SHP77 (cell line): ENCODE data around the gene RIF1.

Experiments
- DNase-seq, 2 experiments: peaks; one replicate each; lab custom pipeline; 2025; lab: John Stamatoyannopoulos, UW

RIF1 gene, protein sequence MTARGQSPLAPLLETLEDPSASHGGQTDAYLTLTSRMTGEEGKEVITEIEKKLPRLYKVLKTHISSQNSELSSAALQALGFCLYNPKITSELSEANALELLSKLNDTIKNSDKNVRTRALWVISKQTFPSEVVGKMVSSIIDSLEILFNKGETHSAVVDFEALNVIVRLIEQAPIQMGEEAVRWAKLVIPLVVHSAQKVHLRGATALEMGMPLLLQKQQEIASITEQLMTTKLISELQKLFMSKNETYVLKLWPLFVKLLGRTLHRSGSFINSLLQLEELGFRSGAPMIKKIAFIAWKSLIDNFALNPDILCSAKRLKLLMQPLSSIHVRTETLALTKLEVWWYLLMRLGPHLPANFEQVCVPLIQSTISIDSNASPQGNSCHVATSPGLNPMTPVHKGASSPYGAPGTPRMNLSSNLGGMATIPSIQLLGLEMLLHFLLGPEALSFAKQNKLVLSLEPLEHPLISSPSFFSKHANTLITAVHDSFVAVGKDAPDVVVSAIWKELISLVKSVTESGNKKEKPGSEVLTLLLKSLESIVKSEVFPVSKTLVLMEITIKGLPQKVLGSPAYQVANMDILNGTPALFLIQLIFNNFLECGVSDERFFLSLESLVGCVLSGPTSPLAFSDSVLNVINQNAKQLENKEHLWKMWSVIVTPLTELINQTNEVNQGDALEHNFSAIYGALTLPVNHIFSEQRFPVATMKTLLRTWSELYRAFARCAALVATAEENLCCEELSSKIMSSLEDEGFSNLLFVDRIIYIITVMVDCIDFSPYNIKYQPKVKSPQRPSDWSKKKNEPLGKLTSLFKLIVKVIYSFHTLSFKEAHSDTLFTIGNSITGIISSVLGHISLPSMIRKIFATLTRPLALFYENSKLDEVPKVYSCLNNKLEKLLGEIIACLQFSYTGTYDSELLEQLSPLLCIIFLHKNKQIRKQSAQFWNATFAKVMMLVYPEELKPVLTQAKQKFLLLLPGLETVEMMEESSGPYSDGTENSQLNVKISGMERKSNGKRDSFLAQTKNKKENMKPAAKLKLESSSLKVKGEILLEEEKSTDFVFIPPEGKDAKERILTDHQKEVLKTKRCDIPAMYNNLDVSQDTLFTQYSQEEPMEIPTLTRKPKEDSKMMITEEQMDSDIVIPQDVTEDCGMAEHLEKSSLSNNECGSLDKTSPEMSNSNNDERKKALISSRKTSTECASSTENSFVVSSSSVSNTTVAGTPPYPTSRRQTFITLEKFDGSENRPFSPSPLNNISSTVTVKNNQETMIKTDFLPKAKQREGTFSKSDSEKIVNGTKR (N-terminal part only)

DNA sequence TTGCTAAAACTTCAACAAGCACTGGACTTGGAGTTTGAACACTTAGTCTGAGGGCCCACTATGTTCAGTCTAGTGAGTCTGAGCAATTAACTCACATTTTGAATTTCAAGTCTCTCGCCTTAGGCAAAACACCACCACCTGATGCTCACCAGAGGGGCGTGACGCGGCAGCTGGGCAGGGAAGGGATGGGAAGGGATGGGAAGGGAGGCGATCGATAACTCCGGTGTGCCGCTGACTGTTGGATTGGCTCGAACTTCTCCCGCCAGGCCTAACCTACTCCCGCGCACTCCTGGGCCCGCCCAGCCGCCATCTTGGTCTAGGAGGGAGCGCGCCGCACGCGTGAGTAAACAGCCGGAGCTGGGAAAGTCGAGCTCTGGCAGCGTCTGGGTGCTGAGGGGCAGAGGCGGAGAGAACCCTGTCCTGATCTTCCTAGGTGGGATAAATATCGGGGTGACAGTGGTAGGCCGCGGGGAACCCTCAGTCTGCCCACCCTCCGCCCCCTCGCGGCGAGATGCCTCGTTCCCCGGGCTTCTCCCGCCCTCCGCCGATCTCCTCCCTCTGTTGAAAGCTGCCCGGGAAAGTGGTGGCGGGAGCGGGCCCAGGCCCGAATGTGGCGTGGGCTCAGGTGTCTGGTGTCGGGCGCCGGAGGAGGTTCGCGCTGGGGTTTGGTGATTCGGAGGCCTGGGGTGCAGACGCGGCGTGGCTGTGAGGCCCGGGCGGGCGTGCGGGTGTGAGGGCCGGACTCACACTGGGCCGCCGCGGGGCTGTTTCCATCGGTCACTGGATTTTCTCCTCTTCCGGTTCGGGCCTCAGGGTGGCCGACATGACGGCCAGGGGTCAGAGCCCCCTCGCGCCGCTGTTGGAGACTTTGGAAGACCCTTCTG is at the start of gene RIF1:
Gene RIF1, plus strand, starts transcription at position 302 of the 884 bp plus-strand sequence. Its CDS starts 522 bp downstream, at position 824.
- peak; percentile 78 to 89 for DNase-seq

DNA sequence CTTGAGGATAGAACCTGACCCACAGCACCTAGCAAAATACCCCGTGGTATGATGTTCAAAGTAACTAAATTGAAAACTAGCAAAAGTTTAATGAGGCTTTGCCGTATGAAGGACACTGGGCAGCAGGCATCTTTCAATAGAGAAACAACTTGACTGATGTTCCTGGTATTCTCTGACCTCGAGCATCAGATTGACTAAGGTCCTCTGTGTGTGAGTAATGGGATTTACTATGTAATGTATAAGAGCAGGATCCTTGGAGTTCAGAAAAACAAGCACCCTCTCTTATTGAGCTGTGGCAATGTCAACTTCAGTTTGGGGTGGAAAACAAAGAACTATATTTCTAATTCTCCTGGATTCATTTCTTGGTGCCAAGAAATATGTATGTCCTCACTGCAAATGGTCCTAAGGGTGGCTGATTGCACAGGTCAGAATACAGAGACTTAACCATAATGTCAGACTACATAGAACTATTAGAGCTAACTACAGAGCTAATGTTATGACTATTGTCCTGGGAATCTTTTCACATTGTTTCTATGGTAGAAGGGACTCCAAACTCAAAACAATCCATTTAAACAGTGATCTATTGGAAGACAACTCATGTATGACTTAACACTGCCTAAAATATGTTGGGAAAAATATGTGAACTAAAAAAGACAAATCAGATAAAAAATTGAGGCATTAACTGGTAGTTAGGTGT is 47.9 kb upstream of the RIF1 start:
- DNase-seq = no peak

DNA sequence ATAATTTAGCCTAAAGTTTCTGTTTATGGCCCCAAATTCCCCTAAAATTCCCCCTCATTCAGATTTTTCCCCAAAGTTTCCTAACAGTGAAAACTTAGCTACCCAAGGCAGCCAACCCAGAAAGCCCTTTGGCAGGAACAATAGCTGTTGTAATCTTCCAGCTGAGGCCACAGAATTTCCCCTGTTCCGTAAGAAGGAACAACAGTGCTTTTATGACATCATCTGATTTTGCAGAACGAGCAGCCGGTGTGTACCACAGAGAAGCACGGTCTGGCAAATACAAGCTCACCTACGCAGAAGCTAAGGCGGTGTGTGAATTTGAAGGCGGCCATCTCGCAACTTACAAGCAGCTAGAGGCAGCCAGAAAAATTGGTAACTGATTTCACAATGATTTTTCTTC is 46.0 kb upstream of the RIF1 start:
- DNase-seq = no peak

DNA sequence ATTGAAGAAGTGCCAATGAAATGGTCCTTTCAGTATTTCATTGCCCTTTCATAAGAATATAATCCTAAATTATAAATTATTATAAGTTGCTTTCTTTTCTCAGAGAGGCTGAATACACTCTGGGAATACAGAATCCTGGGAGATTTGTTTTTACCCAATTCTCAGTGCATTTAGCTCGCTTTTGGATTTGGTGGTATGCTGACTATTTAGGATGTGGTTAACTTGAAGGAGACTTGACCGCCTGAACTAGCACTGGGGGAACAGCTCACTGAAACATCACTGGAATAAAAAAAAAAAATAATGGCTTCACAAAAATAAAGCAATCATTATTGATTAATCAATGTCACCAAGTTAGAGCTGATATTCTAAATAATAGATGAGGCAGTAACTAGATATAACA is 42.1 kb upstream of the RIF1 start:
- no peak for DNase-seq

DNA sequence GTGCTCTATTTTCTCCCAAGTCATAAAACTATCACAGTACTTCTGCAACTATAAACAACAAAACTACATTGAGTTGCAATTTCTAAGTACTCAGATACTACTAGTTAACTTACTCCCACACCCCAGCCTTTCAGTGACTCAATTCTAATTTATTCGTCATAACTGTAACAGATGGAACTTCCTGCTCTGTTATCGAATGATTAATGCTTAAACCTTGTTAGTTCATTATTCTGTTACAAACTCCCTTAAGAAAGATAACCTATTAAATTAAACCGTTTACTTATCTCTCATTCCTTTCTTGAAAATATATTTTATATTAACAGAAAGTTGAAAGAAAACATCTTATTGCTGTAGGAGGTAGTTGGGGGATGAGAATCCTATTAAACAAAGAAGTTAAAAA is 35.3 kb upstream of the RIF1 start:
- DNase-seq = no peak

DNA sequence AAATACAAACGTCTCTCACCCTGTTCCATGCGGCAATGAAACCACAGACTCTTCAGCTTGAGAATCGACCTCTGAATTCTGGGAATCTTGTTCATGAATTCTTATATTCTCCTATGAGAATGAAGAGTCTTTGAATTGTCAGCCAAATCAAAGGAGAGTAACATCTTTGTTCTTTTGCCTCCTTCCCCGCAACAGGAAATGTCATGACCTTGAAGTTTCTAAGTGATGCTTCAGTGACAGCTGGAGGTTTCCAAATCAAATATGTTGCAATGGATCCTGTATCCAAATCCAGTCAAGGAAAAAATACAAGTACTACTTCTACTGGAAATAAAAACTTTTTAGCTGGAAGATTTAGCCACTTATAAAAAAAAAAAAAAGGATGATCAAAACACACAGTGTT is 30.5 kb upstream of the RIF1 start:
- DNase-seq = no peak

DNA sequence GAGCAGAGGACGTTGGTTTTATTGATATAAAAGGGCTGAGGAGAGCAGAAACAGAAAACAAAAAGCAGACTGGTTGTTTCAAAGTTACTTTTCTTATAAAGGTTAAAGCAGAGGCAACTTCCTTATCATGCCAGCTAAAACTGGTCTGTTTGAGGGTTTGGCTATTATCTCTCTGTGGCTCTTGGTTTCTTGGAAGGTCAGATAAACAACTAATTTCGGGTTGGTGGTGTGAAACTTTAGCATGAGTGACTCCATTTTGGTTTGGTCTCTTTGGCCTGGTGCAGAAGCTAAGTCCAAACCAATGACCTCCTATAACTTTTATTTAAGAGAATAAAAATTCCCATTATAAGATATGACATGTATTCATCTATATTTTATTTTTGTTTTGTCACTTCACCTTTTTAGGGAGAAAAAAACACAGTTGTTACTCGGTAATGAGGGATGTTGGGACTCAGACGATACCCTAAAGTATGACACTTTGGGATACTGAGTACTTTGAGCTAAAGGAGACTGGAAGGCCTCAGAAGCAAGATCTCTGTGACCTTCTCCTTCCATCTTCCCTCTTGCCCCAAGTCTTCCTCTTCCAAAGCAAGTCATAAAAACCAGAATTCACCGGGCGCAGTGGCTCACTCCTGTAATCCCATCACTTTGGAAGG is 29.0 kb upstream of the RIF1 start:
- DNase-seq = no peak

DNA sequence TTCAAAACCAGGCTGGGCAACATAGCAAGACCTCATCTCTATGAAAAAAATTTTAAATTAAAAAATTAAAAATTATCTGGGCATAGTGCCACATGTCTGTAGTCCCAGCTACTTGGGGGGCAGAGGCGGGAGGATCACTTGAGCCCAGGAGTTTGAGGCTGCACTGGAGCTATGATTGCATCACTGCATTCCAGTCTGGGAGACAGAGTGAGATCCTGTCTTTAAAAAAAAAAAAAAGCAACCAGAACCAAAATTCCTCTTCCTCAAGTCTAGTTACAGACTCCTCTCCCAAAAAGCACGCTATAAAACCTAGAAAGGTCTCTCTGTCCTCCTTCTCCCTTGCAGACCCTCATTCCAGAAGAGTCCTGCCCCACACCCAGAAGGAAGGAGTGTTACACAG is 28.4 kb upstream of the RIF1 start:
- no peak for DNase-seq

DNA sequence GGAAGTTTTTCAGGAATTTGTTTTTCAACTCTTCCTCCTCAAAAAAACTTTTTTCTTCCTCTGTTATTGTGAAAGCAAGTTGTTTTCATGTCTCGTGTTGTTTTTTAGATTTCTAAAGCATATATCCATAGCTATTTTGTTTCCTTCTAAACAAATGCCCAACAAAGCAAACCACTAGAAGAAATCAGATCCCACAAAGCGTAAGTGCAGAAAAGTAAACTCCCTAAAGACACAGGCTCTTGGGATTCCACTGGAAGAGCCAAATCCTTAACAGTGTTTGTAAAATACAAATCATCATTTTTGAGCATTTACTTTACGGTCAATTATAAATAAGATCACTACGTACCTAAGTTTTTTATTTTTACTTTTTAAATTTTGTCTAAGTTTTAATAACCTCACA is 21.7 kb upstream of the RIF1 start:
- no peak for DNase-seq

DNA sequence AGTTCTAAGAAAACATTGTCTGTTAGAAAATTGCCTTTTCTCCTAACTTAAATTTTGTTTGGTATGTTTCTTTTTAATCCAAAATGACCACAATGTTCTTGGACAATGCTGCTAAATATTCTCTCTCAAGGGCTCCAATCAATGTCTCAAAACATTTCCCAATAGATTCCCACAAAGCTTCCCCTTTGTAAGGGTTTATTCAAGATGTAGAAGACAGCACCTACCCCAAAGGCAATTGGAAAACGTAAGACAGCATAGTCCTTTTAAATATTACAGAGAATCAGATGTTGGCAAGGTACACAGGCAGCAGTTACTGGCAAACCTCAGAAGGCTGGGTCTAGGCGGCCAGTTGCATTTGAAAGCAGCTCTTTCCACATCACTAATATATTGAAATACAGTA is 18.3 kb upstream of the RIF1 start:
- no peak for DNase-seq

DNA sequence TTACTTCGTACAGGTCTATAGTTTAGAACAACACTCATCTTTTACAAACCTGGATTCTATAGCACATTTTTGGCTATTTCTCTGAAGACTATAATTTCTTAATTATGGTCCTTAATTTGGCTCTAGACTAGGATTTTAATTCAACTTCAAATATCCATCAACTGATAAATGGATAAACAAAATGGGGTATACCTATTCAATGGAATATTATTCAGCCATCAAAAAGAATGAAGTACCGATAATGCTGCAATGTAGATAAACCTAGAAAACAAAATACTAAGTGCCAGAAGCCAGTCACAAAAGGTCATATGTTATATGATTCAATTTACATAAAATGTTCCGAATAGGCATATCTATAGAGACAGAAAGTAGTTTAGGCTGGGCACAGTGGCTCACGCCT is 15.2 kb upstream of the RIF1 start:
- no peak for DNase-seq

DNA sequence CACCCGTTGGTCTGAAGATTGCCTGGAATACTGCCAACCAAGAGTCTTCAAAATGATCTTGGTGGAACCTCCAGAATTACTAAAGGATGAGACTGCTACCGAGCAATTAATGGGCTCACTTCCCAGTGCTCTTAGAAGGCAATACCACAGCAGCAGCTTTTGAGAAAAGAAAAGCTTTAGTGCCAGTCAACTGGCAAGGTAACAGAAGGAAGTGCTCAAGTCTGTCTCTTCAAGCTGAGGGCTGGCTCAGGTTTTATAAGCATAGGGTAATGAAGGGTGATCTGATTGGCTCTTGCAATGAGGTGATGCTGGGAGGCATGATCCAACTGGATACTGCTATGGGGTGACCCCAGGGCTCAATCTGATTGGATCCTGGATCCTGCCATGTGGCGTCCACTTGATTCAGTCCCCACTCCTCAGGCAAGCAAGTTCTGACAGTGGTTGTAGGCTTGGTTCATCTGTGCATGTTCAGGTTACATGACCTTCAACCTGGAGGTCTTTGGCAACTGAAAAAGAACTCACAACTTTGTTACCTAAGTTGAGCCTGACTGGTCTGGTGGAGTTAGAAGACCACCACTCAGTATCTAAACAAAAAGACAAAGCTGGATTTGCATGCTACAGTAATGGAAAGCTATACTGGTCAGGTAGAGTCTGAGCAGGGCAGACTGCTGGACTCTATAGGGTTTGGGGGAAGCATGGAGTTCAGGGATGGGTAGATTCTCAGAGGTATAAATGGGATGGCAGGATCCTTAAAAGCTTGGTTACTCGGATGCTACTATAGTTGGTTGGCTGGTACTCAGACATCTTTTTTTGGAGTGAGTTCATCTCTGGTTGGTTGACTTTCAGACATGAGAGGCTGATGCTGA is 14.0 kb upstream of the RIF1 start:
- no peak for DNase-seq

DNA sequence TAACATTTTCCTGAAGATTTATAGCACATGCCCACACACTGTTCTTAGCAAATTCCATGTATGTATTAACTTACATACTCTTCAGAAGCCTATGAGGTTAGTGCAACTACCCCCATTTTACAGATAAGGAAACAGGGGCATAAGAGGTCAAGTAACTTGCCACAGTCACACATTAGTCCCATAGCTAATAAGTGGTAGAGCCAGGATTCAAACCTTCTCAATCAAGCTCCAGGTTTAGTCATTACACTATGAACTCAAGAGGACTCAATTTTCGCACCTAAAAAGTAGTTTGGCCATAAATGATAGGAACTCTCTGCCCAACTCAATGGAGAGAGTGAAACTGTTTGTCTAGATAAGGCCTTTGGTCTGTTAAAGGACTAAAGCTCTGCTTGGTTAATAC is 9.7 kb upstream of the RIF1 start:
- no peak for DNase-seq

DNA sequence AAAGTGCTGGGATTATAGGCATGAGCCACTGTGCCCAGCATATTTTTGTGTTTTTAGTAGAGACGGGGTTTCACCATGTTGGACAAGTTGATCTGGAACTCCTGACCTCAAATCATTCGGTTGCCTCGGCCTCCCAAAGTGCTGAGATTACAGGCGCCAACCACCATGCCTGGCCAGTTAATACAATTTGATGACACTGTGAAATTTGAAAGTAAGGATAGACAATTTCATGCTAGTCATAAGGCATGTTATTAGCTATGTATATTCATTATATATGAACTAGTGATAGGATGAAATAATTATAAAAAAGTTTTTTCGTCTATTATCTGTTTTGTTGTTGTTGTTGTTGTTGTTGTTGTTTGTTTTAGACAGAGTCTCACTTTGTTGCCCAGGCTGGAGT is 8.6 kb upstream of the RIF1 start:
- DNase-seq = no peak

DNA sequence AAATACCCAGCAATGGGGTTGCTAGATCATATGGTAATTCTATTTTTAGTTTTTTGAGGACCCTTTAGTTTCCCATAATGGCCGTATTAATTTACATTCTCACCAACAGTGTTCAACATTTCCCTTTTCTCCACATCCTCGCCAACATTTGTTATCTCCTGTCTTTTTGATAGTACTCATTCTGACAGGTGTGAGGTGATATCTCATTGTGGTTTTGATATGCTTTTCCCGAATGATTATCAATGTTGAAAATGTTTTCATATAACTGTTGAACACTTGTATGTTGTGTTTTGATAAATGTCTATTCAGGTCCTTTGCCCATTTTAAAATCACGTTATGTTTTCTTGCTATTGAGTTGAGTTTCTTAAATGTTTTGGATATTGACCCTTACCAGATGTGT is 5.8 kb upstream of the RIF1 start:
- DNase-seq = no peak

DNA sequence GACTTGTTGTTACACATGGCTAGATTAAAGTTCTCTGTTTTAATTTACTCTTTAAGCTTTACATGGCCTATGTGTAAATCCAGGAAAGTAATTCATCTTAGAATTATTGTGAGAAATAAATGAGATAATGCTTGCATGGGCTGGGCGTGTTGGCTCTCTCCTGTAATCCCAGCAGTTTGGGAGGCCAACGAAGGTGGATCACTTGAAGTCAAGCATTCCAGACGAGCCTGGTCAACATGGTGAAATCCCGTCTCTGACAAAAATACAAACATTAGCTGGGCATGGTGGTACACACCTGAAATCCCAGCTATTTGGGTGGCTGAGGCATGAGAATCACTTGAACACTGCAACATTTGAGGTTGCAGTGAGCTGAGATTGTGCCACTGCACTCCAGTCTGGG is 4.3 kb upstream of the RIF1 start:
- DNase-seq = no peak

DNA sequence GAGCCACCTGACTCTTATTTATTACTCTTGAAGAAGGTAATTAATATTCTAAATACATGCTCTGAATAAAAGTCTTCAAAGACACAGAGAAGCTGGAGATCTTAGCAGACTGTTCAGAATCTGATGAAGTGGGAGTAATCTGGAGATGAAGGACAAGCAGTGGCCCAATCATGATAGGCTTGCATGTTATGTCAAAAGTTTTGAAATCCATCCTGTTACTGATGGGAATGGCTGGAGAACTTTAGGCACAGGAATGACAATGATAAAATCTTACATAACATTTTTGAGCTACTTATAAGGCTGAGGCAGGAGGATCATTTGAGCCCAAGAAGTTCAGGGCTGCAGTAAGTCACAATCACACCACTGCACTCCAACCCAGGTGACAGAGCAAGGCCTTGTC is 2.4 kb upstream of the RIF1 start:
- DNase-seq = no peak

DNA sequence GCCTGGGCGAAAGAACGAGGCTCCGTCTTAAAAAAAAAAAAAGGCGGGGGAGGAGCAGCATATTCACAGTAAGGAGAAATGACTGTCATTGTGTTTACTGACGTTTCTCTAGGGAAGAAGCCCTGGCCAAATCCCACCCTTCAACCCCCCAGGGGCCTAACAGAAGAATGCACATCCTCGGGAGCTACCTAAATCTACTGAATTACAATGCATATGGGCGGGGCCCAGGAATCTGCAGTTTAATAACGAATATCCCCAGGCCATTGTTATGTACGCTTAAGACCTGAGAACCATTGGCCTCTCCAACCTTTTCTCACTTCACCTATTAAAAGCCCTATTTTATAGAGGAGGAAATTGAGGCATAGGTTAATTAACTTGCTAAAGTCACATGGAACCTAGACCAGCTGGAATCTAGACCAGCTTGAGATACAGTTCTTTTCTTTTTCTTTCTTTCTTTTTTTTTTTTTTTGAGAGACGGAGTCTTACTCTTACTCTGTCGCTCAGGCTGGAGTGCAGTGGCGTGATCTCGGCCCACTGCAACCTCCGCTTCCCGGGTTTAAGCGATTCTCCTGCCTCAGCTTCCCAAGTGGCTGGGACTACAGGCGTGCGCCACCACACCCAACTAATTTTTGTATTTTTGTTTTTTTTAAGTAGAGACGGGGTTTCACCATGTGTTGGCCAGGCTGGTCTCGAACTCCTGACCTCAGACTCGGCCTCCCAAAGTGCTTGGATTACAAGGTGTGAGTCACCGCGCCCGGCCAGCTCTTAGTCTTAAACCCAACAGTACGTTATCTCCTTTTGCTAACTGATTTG is 708 bp upstream of the RIF1 start:
- DNase-seq = no peak
